ENCODE results near the gene CDK9. TPM values are rescaled to one million over a fixed set of nuclear protein-coding genes. Genes with fewer than 3 reads are reported as not detected.

CDK9 gene
- total and polyA plus RNA-seq, 11 donors = 26.2 to 60.3 (median 40.2) TPM

- no peak overlapping the region for H3K4me3 ChIP-seq
- DNase-seq (no peak), ATAC-seq (no peak)
- WGBS, 4 donors = 83 to 87% (median 86%) methylated on average over 4 of the region's 4 CpGs
- no peak for TF ChIP-seq POLR2A (IDR thresholded peaks at IDR 0.05)
- no peaks in the 10 kb centered on the region for H3K27me3 ChIP-seq
- H3K4me1 ChIP-seq = peaks cover 0 to 60% (median 42%) of the 10 kb centered on the region in 12 donors
- peaks cover 8 to 75% (median 61%) of the 10 kb centered on the region in 9 donors for H3K36me3 ChIP-seq
- H3K27ac ChIP-seq = peak overlapping the region in 5 of 12 donors; percentile 53 to 86 (median 66)
- H3K9me3 ChIP-seq = no peaks in the 10 kb centered on the region
- intact Hi-C loops (cut with DNase I) = no loop called here
Measured at GRCh38 chr9:127791085-127791484, 5.3 kb downstream of the CDK9 start.

GRCh38 chr9:127792417-127793031, 6.7 kb downstream of the CDK9 start:
- no peaks in the 10 kb centered on the region for H3K9me3 ChIP-seq
- H3K27ac ChIP-seq = peak overlapping the region in 2 of 12 donors; percentile 17 to 34
- no peak overlapping the region for H3K4me3 ChIP-seq
- intact Hi-C loops (cut with DNase I) = no loop called here
- peaks cover 8 to 65% (median 55%) of the 10 kb centered on the region in 9 donors for H3K36me3 ChIP-seq
- TF ChIP-seq CTCF (IDR thresholded peaks at IDR 0.05) (no peak), POLR2A (IDR thresholded peaks at IDR 0.05) (no peak)
- DNase-seq (no peak), ATAC-seq (no peak)
- H3K4me1 ChIP-seq = peaks cover 0 to 61% (median 41%) of the 10 kb centered on the region in 12 donors
- 79 to 82% (median 80%) methylated on average over 7 of the region's 7 CpGs for WGBS, 4 donors
- no peaks in the 10 kb centered on the region for H3K27me3 ChIP-seq

- H3K9me3 ChIP-seq = no peaks in the 10 kb centered on the region
- H3K36me3 ChIP-seq = peaks cover 6 to 58% (median 48%) of the 10 kb centered on the region in 9 donors
- no peak overlapping the region for H3K4me3 ChIP-seq
- no peaks in the 10 kb centered on the region for H3K27me3 ChIP-seq
- DNase-seq (peak in 1 of 5 donors; percentile 39), ATAC-seq (peak; percentile 17 to 76 (median 52))
- peak overlapping the region in 8 of 12 donors; percentile 8 to 39 (median 30) for H3K27ac ChIP-seq
- TF ChIP-seq CTCF (IDR thresholded peaks at IDR 0.05) (no peak), POLR2A (IDR thresholded peaks at IDR 0.05) (no peak)
- intact Hi-C loops (cut with DNase I) = no loop called here
- 52 to 67% (median 57%) methylated on average over 7 to 8 of the region's 8 CpGs for WGBS, 4 donors
- peaks cover 0 to 55% (median 36%) of the 10 kb centered on the region in 12 donors for H3K4me1 ChIP-seq
Measured at GRCh38 chr9:127793093-127793708, 7.4 kb downstream of the CDK9 start.

- intact Hi-C loops (cut with DNase I) = no loop called here
Measured at GRCh38 chr9:127794001-127794791, 8.4 kb downstream of the CDK9 start.

More at GRCh38 chr9:127794001-127794791, 8.4 kb downstream of the CDK9 start:
- Histone ChIP-seq H3K9me3 (no peaks in the 10 kb centered on the region), H3K36me3 (peaks cover 4 to 48% (median 38%) of the 10 kb centered on the region in 9 donors), H3K27me3 (no peaks in the 10 kb centered on the region), H3K4me1 (peaks cover 0 to 49% (median 33%) of the 10 kb centered on the region in 12 donors), H3K27ac (peak overlapping the region in 4 of 12 donors; percentile 22 to 39 (median 36)), H3K4me3 (no peak overlapping the region)
- TF ChIP-seq CTCF (IDR thresholded peaks at IDR 0.05) = no peak
- no peak for TF ChIP-seq POLR2A (IDR thresholded peaks at IDR 0.05)
- ATAC-seq (peak in 1 of 4 donors; percentile 3), DNase-seq (no peak)
- 81 to 88% (median 84%) methylated on average over 11 to 14 of the region's 14 CpGs for WGBS, 4 donors

Data from heart left ventricle (tissue), 16 donors.